Skin of body (tissue), 2 donors: ENCODE data around the gene STAG2. TPM values are rescaled to one million over a fixed set of nuclear protein-coding genes. Genes with fewer than 3 reads are reported as not detected.
"Not testable (repeated sequence)": the region's sequence is repeated elsewhere in the genome, so short reads cannot be mapped to it uniquely, and the experiment has no call there.

Source experiments
- DNase-seq: peaks from one replicate; lab custom pipeline; 2025; lab: John Stamatoyannopoulos, UW
- total RNA-seq: library from RNA; depleted of rRNA; stranded (reverse); fragments of >200 nt; gene quantifications from one replicate; pipeline ENCODE4 v1.2.3, GENCODE V29; 2014

Gene STAG2
- total RNA-seq, result 127 TPM

- peak; percentile 76 for DNase-seq
Measured at GRCh38 chrX:123961268-123962005, at the start of gene STAG2. STAG2 (plus strand) TSS chrX:123961706; CDS start chrX:124022628, 60,922 bp downstream.

- DNase-seq, result no peak
Measured at GRCh38 chrX:123917069-123917468, 44.4 kb upstream of the STAG2 start.

- DNase-seq, result no peak
Measured at GRCh38 chrX:123918106-123918721, 43.3 kb upstream of the STAG2 start.

- DNase-seq, result no peak
Measured at GRCh38 chrX:123920105-123920785, 41.3 kb upstream of the STAG2 start.

GRCh38 chrX:123923211-123923610, 38.3 kb upstream of the STAG2 start:
- no peak for DNase-seq

GRCh38 chrX:123924186-123924585, 37.3 kb upstream of the STAG2 start:
- DNase-seq, result no peak

- no peak for DNase-seq
Measured at GRCh38 chrX:123927845-123928244, 33.7 kb upstream of the STAG2 start.

- not testable (repeated sequence) for DNase-seq
Measured at GRCh38 chrX:123932055-123932454, 29.5 kb upstream of the STAG2 start.

- DNase-seq, result no peak
Measured at GRCh38 chrX:123943074-123943473, 18.4 kb upstream of the STAG2 start.

GRCh38 chrX:123943488-123943887, 18.0 kb upstream of the STAG2 start:
- DNase-seq, result no peak

GRCh38 chrX:123949846-123950245, 11.7 kb upstream of the STAG2 start:
- no peak for DNase-seq

- no peak for DNase-seq
Measured at GRCh38 chrX:123959281-123960063, 2.0 kb upstream of the STAG2 start.

- no peak for DNase-seq
Measured at GRCh38 chrX:123960956-123961267, 594 bp upstream of the STAG2 start.

- DNase-seq, result no peak
Measured at GRCh38 chrX:123962006-123962467, 531 bp downstream of the STAG2 start.

GRCh38 chrX:123962794-123963373, 1.4 kb downstream of the STAG2 start:
- peak; percentile 96 for DNase-seq

- DNase-seq, result no peak
Measured at GRCh38 chrX:123964156-123964834, 2.8 kb downstream of the STAG2 start.

GRCh38 chrX:123965712-123966111, 4.2 kb downstream of the STAG2 start:
- no peak for DNase-seq

- DNase-seq, result no peak
Measured at GRCh38 chrX:123967497-123967896, 6.0 kb downstream of the STAG2 start.

- DNase-seq, result no peak
Measured at GRCh38 chrX:123968383-123969050, 7.0 kb downstream of the STAG2 start.

- DNase-seq, result no peak
Measured at GRCh38 chrX:123971982-123972381, 10.5 kb downstream of the STAG2 start.
